Tibial nerve (tissue), 4 donors: ENCODE measurements around the gene TMEM232.

Experiments
- CTCF ChIP-seq, 5 experiments: fragments of 200-600 bp in 3 of 5; fragments of 450-650 bp in 2 of 5; sonication (generic) in 3 of 5; IDR thresholded peaks; one replicate each; pipeline ENCODE4 v1.5.1; 2016 to 2019; ENCODE audit warnings: antibody characterized with exemption in 5 of 5, mild to moderate bottlenecking in 3 of 5, moderate library complexity in 2 of 5
- EP300 ChIP-seq, 2 donors: sonication (generic); formaldehyde crosslinking; IDR thresholded peaks; one replicate each; pipeline ENCODE4 v1.6.1; 2017; ENCODE audit warnings: antibody characterized with exemption in 2 of 2, mild to moderate bottlenecking in 1 of 2
- POLR2A ChIP-seq, 2 donors: fragments of 450-650 bp; IDR thresholded peaks; one replicate each; pipeline ENCODE4 v1.6.1; 2017; ENCODE audit warnings: antibody characterized with exemption in 2 of 2, mild to moderate bottlenecking in 2 of 2, moderate library complexity in 2 of 2

GRCh38 chr5:110398951-110399350, 327.5 kb downstream of the TMEM232 start:
- TF ChIP-seq POLR2A (IDR thresholded peaks at IDR 0.05) (no peak), CTCF (IDR thresholded peaks at IDR 0.05) (no peak), EP300 (IDR thresholded peaks at IDR 0.05) (no peak)
